MM.1S (cell line): ENCODE data around the gene DLX3.

Experiments used
- CTCF ChIP-seq: fragments of 300-600 bp; sonication (generic); IDR thresholded peaks from 2 replicates; pipeline ENCODE4 v1.5.1; 2016; ENCODE audit warnings: antibody characterized with exemption, low read length, mixed read lengths
- EZH2phosphoT487 ChIP-seq: fragments of 300-600 bp; sonication (generic); IDR thresholded peaks from 2 replicates; pipeline ENCODE4 v1.6.1; 2018; ENCODE audit warnings: antibody characterized with exemption, low read length

GRCh38 chr17:49984283-49984682 lies 10.7 kb downstream of the DLX3 start:
- TF ChIP-seq EZH2phosphoT487, result no peak
- TF ChIP-seq CTCF, result no peak
